GM19043 (cell line): ENCODE data around the gene AK8.

Source experiments
- ATAC-seq: cut with Tn5 transposase; IDR thresholded peaks from one replicate; pipeline ENCODE4 v1.9.1; 2021; ENCODE audit warnings: low read depth; ENCODE audit not compliant: unreplicated experiment

The AK8 gene

DNA sequence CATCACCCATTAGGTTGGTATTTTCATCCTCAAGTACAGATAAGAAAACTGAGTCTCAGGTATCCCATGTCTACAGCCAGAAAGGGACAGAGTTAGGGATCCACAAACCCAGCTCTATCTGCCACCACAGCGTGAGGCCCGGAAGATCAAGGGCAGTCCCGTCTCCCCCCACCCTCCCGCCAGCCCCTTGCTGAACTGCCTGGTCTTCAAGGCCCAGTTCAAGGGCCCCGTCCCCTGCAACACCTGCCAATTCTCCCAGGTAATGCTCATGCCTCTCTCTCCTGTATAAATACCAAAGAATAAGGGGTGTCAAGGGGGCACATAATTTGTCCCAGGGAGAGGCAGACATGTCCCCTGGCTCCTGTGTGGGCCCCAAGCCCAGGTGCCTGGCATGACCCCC is 50.7 kb downstream of the AK8 start:
- ATAC-seq: no peak

DNA sequence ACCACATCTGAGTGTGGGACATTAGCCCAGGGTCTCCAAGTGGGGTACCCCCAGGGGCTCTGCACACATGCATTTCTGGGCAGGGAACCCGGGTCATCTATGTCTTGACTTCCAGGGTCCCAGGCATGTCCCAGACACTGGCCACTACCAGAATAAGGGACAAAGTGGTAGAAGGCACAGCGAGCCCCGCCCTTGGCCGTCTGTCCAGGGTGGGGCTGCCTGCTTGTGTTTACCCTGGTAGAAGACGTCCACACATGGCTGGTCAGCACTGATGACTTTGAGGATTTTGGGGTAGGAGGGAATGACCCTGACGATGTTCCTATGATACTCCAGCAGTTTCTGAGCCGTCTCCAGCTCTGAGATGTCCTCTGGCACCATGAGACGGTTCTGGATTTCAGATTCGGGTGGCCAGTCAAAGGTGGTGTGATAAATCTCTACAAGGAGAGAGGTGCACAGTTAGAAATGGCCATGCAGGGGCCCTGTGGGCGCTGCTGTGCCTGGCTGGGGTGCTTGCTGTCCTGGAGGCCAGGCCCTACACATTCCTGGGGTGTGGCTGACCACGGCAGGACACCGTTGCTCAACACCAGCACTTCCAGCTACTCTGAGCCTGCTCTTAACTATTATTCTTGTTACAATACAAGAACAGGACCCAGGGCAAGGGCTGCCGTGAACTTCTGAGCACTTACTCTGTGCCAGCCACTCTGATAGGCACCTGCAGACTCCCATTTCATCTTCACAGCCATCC is 51.3 kb downstream of the AK8 start:
- ATAC-seq: no peak

DNA sequence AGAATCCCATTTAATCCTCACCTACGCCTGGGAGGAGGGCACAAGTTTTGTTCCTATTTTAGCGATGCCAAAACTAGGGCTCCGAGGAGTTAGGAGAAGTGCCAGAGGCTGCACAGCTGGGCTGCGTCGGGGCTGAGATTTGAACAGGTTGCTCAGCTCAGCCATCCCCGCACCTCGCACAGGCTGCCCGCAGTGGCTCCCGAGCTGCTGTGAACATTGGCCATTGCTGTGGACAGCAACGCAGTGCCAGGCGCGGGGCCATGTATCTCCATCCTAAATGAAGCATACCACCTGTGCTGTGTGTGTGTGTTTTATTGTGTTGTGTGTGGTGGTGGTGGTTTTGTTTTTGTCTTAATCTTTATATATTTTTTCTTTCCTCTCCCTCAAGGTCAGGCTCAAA is 52.0 kb downstream of the AK8 start:
- ATAC-seq: no peak

DNA sequence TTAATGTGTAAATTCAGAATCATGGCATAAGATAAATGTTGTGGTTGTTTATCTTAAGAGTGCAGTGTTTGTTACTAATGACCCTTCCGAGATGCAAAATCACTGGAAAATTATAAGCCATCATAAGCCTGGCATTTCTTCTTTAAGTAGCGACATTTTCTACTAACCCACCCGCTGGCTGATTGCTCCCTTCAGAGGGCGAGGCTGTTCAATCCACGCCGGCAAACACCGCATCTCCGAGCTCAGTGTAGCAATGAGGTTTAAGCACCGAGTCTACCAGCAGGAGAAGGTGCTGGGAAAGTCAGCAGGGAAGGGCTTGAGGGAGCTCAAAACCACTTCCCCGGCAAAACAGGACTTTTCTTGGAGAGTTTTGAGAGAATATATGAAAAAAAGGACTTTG is 52.7 kb downstream of the AK8 start:
- no peak for ATAC-seq

DNA sequence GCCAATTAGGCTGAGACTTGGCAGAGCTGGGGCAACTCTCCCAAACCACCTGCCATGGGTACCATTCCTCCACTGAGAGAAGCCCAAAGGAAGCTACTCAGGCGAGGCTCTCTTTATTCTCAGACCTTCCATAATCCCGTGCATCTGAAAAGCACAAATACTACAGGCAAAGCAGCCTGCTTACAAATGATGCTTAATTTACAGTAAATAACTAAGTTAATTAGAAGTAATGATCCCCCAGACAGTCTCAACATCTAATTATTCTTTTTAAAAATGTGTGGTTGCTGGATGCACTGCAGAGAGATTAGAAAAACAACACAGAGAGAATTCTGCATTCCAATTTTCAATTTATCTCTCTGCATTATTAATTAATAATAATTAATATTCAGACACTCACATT is 53.1 kb downstream of the AK8 start:
- ATAC-seq: no peak

DNA sequence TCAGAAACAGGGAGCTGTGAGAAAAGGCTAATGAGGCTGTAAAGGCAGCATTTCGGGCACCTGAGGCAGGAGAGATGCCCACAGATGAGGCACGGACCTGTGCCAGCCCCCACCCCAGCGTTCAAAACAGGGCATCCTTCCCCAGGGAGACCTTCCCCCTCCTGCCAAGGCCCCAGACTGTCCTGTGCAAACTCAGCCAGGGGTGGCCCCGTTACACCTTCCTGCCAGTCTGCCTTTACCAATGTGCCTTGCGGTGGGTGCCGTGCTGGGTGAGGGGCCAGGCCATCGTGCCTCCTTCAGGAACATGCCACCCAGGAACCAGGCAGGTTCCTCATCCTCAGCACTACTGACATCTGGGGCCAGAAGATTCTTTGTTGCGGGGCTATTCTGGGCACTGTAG is 53.9 kb downstream of the AK8 start:
- no peak for ATAC-seq

DNA sequence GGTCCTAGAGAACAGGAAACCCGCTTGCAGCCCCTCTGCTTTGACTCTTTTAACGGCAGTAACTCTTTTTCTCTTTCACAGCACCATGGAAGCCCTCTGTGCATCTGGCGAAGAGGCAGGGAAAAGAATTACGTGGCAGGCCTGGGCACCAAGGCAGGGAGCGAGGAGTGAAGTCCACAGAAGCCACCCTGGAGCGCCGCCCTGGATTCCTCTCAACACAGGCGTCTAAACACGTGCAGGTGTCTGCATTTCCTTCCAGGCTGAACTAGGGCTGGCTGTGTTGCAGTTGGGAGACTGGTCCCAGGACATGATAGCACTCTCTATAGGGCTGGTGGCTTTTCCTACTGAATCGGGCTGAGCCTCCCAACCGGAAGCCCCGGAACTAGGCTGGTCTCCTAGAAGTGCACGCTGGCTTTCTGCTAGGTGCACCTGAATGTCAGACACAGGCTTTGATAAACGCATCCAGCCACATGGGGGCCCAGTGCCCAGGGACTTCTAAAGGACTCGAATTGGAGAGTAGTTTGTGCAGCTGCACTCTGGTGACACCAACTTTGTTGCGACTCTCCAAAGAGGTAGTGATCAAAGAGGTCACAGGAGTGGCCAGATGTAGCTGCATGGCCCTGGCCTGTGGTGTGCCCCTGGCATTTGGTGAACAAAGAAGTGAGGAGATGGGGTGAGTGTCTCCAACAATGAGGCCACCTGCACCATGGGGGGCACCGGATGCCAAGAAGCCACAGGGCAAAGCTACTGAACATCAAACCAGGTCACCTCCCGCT is 54.5 kb downstream of the AK8 start:
- ATAC-seq: no peak

DNA sequence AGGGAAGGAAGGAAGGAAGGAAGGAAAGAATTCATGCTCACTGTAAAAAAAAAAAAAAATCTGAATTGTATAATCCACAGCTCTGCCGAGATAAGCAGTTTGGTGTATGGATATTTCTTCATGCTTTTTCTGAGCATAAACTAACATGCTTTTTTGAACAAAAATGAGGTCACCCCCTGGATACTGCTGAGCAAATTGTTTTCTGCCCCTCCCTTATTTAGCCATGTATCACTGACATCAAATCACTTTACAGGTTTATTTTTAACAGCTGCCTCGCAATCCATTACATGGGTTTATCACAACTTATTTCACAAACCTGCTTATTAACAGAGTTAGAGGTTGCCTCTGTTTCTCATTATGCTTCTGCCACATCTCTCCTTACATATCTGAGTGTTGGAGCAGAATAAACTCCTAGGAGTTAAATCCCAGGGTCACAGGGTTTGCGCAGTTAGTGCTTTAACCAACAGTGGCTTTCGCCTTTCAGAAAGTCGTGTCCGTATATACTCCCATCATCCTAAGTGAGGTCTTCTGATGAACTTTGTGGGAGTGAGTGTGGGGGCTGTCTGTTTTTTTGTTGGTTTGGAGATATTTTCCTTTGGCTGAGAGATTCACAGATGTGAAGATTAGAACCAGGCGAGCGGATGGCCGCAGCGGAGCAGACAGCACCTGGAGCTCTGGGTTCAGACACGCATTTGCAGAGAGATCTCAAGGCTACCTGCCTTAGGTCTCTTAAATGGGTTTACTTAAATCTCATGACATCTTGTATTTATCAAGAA is 57.7 kb downstream of the AK8 start:
- no peak for ATAC-seq

DNA sequence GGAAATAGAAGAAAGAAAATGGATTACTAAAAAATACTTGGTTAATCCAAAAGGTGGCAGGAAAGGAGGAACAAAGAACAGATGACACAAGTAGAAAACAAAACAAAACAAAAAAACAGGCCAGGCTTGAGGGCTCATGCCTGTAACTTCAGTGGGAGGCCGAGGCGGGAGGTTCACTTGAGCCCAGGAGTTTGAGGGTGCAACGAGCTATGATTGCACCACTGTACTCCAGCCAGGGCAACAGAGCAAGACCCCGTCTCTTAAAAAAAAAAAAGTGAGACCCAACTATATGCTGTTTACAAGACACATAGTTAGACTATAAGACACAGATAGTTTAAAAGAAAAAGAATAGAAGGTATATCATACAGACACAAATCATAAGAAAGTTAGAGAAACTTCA is 59.5 kb downstream of the AK8 start:
- ATAC-seq: no peak

DNA sequence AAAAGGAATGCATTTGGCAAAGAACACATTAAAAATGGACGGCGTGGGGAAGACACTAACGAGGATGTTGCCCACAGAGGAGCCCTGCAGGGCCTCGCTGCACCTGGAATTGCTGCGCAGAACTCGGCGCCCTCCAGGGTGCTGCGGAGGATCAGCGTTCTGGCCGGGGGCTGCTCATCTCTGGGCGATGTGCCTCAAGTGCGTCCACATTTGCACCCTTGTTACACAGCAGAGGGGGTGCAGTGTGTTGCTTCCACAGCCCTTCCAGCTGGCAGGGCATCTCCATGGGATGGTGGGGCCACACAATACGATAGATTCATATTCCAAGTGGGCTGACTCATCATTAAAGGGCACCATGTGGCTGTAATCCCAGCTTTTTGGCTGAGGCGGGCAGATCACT is 63.1 kb downstream of the AK8 start:
- no peak for ATAC-seq

DNA sequence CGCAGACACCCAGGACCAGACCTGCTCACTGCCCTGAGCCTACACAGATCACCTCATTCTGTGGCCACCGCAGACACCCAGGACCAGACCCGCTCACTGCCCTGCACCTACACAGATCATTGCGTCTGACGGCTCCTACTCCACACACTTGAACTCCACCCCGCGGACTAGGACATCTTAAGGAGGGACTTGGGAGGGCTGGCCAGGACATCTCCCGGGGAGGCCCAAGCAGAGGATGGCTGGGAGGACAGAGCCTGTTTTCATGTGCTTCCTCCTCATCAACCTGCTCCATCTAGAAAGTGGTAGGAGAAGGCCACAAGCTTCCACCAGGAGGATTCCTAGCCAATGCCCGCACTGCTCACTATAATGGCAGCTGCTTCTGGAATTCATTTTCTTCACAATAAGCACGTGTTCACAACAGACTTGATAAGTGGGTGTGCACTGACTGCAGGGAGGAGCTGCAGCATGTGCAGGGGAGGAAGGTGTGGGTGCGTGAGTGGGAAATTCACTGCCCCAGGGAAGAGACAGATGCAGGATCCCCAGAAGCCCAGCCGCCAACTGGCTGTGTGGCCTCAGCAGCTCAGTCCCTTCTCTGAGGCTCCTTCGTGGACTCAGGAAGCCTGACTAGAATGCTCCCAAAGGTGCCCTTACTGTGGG is 64.8 kb downstream of the AK8 start:
- no peak for ATAC-seq

DNA sequence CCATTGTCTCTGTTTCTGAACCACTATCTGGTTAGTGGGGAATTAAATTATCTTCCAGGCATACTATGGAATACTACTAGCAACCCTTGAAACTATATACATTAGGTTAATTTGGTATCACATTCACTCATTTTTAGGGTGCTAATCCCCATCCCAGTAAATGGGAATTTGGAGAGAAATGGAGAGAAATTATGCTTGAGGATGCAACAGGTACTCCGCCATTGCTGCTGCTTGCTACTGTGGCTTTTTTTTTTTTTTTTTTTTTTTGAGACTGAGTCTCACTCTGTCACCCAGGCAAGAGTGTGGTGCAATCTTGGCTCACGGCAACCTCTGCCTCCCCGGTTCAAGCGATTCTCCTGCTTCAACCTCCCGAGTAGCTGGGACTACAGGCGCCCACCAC is 66.1 kb downstream of the AK8 start:
- ATAC-seq: no peak

DNA sequence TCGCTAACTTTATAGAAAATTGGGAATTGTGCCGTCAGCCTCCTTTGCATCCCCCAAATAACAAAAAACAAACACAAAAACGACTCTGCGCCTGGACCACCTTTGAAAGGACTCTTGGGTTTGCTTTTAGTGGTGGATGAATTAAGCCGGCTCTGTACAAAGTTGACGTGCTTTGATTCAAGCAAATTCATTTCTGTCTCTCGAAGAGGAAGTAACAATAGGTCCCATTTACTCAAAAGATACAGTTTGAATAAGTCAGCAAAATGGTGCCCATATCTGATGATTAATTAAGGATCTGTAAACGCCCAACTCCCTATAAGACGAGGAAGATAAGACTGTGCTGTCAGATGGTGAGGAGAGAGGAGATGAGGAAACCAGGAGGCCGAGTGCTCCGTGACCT is 67.8 kb downstream of the AK8 start:
- no peak for ATAC-seq

DNA sequence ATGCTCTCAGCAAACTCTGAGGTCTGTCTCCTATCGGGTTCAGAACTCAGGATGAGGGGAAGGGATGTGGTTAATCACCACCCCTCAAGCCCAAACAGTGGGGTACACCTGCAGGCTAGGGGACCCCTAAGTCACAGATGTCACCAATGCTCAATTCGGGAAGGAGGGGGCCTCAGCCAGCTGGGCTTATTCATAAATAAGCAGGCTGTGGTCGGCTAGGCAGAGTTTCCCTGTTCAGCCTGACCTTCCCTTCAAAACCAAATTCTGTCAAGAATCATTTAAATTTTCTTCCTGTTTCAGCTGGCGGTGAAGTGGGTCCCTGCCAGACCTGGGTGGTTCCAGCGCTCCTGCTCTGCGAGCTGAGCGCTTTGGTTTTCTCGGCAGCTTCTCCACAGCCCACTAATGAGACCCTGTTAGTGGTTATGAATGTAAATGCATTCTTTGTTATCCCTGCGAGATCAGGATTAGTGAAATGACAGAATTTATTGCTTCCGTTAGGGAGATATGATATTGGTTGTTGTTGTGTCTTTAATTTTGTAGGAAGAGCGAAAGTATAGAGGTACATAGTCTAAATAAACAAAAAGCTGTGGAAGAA is 68.3 kb downstream of the AK8 start:
- ATAC-seq: no peak

DNA sequence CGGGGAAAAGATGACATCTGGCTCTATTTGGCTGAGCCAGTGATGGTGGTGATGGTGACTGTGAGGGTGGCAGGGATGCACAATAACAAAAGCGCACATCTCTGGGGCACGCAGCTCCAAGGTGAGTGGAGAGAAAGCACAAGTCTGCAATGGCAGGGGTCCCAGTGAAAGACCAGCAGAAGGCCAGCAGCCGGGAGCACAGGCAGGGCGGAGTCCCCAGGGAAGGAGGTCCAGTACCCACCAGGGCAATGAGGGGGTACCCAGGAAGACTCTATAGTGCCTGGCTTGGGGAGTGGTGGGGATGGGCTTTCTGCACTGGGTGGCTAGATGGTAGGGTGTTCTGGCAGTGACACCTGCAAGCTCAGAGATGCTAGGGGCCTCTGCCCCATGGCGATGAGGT is 69.4 kb downstream of the AK8 start:
- ATAC-seq: no peak

DNA sequence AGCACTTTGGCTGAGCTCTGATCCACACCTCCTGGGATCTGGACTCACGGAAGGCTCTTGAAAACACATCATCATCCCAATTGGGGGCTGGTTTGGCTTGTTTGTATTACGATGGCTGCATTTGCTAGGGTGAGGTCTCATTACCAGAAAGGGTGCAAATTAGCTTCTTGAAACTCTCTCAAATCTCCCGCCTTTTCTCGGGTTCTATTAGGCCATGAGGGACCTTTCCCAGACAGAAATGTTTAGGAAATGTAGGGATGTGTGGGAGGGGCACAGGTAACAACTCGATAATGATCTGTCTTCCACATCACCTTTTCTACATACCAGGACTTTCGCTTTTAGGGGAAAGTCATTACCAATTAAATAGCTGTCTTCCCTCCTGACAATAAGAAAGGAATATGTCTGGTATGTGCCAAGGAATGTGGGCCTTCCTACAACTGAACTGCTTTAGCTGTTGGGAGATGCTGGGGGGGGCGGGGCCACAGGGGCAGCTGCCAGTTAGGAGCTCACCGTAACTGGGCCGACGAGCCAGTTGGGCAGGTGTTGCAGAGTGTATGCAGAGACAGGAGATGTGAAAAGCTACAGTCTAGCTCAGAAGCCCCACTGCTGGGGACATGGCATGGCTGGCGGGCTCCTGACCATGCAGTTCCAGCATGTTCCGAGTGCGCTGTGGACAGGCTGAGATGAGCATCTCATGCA is 71.2 kb downstream of the AK8 start:
- no peak for ATAC-seq

DNA sequence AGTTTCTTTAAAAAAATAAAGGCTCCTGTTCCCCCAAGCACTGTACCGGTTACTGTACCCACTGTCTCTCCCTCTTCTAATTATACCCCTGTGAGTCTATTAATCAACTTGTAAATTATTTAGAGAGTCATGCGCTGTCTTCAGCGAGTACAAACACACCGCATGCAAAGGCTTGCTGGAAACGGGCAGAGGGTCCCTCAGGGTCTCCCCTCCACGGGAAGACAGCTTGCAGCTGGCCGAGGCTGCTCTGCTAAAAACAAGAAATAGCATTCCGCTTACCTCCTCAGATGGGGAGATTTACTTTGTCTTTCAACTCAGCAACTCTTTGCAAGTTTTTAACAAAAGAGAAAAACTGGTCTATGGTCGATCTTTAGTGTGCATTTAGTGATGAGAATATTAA is 71.8 kb downstream of the AK8 start:
- ATAC-seq: no peak

DNA sequence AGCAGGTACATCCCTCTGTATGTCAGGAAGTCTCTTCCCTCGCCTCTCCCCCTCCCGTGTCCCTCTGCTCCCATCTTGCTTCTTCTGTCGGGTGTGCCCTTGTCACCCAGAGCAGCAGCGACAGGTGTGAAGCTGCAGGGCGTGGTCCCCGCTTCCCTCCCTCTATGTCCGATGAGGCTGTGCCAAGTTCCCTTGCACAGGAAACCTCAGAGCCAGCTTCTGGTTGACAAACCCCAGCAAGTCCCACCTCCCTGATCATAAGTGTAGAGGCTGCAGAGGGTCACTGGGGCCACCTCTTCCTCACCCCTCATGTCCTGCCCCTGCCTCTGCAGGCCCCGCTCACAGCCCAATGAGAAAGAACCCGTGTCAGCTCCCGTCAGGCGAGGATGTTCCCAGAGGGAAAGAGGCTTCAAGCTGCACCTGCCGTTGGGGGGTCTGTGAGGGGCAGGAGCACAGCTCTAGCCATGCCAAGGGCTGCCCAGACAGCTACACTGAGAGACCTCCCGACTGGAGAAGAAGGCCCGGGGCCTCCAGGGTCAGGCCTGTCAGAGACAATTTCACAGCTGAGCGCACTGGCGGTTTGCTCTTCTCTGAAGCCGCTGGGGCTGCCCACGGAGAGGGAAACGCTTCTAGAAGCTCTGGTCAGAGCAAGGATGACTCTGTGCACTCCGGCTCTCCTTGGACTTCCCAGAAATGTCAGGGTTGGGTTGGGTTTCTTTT is 73.3 kb downstream of the AK8 start:
- ATAC-seq: no peak

DNA sequence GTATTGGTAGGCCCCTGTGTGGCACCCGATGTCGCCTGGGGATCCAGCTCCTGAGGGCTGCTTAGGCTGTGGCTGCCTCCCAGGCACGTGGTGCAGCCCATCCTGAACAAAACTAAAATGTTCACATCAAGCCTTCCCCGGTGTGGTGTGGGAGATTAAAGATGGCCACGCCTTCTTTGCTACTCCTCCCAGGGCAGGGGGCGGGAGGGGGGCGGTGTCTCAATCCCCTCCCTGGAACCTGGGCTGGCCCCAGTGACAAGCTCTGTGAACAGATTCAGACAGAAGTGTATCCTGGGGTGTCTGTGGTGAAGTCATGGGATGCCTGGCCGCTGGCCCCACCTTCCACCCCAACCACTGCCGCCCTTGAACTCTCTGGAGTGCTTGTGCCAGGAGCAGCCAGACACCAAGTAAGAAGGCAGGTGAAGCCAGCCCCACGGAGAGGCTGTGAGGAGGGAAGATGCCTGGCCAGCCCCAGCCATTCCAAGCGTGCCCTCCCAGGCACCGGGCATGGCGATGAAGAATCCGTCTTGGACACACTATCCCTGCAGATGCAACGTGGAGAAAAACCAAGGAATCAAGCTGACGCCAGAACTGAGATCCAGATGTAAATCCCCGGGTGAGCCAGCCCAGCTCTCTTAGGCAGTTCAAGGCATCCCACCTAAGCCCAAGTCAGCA is 75.8 kb downstream of the AK8 start:
- no peak for ATAC-seq
